ENCODE data around the gene OSBPL8. TPM values are rescaled to one million over a fixed set of nuclear protein-coding genes. Genes with fewer than 3 reads are reported as not detected.
"Not testable (repeated sequence)": the region's sequence is repeated elsewhere in the genome, so short reads cannot be mapped to it uniquely, and the experiment has no call there.

The OSBPL8 gene
- total RNA-seq, 1 experiment from 2014 or later, result 71.1 TPM

GRCh38 chr12:76374386-76375020, 185.1 kb downstream of the OSBPL8 start:
- H3K9me3 Mint-ChIP-seq (ENCODE audit: unreplicated experiment), result no peaks in the 10 kb centered on the region
- intact Hi-C loops (cut with micrococcal nuclease), result no loop called here

GRCh38 chr12:76368230-76368629, 191.3 kb downstream of the OSBPL8 start:
- no TSS peak for BruUV-seq (replicated peaks)
- intact Hi-C loops (cut with micrococcal nuclease), result no loop called here
- Mint-ChIP-seq H3K9me3 (ENCODE audit: unreplicated experiment) (peaks cover 8% of the 10 kb centered on the region), H3K4me1 (ENCODE audit: insufficient read depth, unreplicated experiment) (no peaks in the 10 kb centered on the region), H3K27me3 (ENCODE audit: insufficient read depth, unreplicated experiment) (no peaks in the 10 kb centered on the region), H3K27ac (ENCODE audit: low read depth, unreplicated experiment) (no peak overlapping the region), H3K4me3 (ENCODE audit: unreplicated experiment) (no peak overlapping the region), H3K36me3 (ENCODE audit: insufficient read depth, unreplicated experiment) (peaks cover 64% of the 10 kb centered on the region)
- POLR2A ChIA-PET, result interaction anchor here (0.6 to 1.2 kb wide), 4 partner anchors 11 to 206 kb away, joined by 3 to 5 read pairs (median 4); partner anchors contain the start of gene BBS10
- no peak for DNase-seq (ENCODE audit: unreplicated experiment)
- CTCF ChIA-PET, result no interaction called here
- no peak for TF ChIP-seq CTCF (IDR thresholded peaks at IDR 0.05; ENCODE audit: unreplicated experiment)

More at GRCh38 chr12:76374386-76375020, 185.1 kb downstream of the OSBPL8 start:
- Mint-ChIP-seq H3K27me3 (ENCODE audit: insufficient read depth, unreplicated experiment) (no peaks in the 10 kb centered on the region), H3K27ac (ENCODE audit: low read depth, unreplicated experiment) (no peak overlapping the region), H3K36me3 (ENCODE audit: insufficient read depth, unreplicated experiment) (peaks cover 52% of the 10 kb centered on the region), H3K4me1 (ENCODE audit: insufficient read depth, unreplicated experiment) (no peaks in the 10 kb centered on the region), H3K4me3 (ENCODE audit: unreplicated experiment) (no peak overlapping the region)
- no peak for TF ChIP-seq CTCF (IDR thresholded peaks at IDR 0.05; ENCODE audit: unreplicated experiment)
- ChIA-PET POLR2A (no interaction called here), CTCF (no interaction called here)
- BruUV-seq (replicated peaks), result no TSS peak
- no peak for DNase-seq (ENCODE audit: unreplicated experiment)

GRCh38 chr12:76366163-76366562, 193.4 kb downstream of the OSBPL8 start:
- no peaks in the 10 kb centered on the region for H3K27me3 Mint-ChIP-seq (ENCODE audit: insufficient read depth, unreplicated experiment)
- CTCF ChIA-PET, result interaction anchor here (0.8 kb wide), 1 partner anchor 10 kb away, joined by 4 read pairs; no protein-coding TSS in a partner anchor
- H3K4me1 Mint-ChIP-seq (ENCODE audit: insufficient read depth, unreplicated experiment), result no peaks in the 10 kb centered on the region
- no peak for DNase-seq (ENCODE audit: unreplicated experiment)
- intact Hi-C loops (cut with micrococcal nuclease), result no loop called here
- H3K36me3 Mint-ChIP-seq (ENCODE audit: insufficient read depth, unreplicated experiment), result peaks cover 60% of the 10 kb centered on the region
- H3K27ac Mint-ChIP-seq (ENCODE audit: low read depth, unreplicated experiment), result no peak overlapping the region
- H3K9me3 Mint-ChIP-seq (ENCODE audit: unreplicated experiment), result peaks cover 8% of the 10 kb centered on the region
- H3K4me3 Mint-ChIP-seq (ENCODE audit: unreplicated experiment), result no peak overlapping the region
- POLR2A ChIA-PET, result interaction anchor here (0.9 to 1.1 kb wide), 2 partner anchors 18 to 334 kb away, joined by 3 read pairs; no protein-coding TSS in a partner anchor
- no peak for TF ChIP-seq CTCF (IDR thresholded peaks at IDR 0.05; ENCODE audit: unreplicated experiment)
- no TSS peak for BruUV-seq (replicated peaks)

GRCh38 chr12:76364131-76364530, 195.4 kb downstream of the OSBPL8 start:
- ChIA-PET POLR2A (interaction anchor here (1.1 kb wide), 1 partner anchor 199 kb away, joined by 5 read pairs; no protein-coding TSS in a partner anchor), CTCF (interaction anchor here (0.6 kb wide), 1 partner anchor 126 kb away, joined by 4 read pairs; no protein-coding TSS in a partner anchor)
- BruUV-seq (replicated peaks); H3K9me3 Mint-ChIP-seq (ENCODE audit: unreplicated experiment); DNase-seq (ENCODE audit: unreplicated experiment); intact Hi-C loops (cut with micrococcal nuclease); H3K4me1 Mint-ChIP-seq (ENCODE audit: insufficient read depth, unreplicated experiment); H3K27me3 Mint-ChIP-seq (ENCODE audit: insufficient read depth, unreplicated experiment); H3K27ac Mint-ChIP-seq (ENCODE audit: low read depth, unreplicated experiment); H3K4me3 Mint-ChIP-seq (ENCODE audit: unreplicated experiment): not testable (repeated sequence)
- peaks cover 46% of the 10 kb centered on the region for H3K36me3 Mint-ChIP-seq (ENCODE audit: insufficient read depth, unreplicated experiment)
